Measurements from ENCODE around the gene MECP2.
"Not testable (repeated sequence)": the region's sequence is repeated elsewhere in the genome, so short reads cannot be mapped to it uniquely, and the experiment has no call there.

MECP2 gene

DNA sequence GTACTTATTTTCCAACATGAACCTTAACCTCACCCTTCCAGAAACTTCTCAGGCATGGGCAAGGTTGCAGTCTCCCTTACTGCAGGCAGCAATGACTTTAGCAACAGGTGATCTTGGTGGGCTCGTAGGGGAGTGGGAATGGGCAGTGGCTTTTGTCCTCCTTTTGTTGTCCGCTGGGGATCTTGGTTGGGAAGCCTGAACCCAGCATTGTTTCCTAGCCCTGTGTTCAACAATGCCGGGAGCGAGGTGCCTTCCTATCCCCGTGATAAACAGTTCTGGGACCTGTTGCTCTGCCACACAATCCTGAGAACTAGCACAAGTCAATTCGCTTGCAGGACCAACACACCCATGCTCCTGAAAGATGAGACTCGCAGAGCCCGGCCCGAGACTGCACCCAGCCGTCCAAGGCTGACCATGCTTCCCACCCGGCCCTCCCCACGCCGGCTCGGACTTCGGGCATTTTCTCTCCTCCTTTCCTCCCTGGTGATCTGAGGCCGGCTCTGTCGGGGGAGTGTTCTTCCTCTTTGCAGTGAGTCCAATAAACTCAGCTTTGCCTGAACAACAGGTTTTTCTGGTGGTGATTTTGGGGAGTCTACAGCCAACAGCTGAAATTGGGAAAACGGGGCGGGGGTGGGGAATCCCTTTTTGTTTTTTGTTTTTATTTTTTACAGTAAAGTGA is 98.0 kb downstream of the MECP2 start:
- TF ChIP-seq, protein P1, sequence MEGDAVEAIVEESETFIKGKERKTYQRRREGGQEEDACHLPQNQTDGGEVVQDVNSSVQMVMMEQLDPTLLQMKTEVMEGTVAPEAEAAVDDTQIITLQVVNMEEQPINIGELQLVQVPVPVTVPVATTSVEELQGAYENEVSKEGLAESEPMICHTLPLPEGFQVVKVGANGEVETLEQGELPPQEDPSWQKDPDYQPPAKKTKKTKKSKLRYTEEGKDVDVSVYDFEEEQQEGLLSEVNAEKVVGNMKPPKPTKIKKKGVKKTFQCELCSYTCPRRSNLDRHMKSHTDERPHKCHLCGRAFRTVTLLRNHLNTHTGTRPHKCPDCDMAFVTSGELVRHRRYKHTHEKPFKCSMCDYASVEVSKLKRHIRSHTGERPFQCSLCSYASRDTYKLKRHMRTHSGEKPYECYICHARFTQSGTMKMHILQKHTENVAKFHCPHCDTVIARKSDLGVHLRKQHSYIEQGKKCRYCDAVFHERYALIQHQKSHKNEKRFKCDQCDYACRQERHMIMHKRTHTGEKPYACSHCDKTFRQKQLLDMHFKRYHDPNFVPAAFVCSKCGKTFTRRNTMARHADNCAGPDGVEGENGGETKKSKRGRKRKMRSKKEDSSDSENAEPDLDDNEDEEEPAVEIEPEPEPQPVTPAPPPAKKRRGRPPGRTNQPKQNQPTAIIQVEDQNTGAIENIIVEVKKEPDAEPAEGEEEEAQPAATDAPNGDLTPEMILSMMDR (IDR thresholded peaks at IDR 0.05; ENCODE audit: borderline replicate concordance, control extremely low read depth, extremely low read depth, insufficient read depth, missing control alignments): no peak
- in situ Hi-C loops (cut with MboI; ENCODE audit: low sequenced_read_pairs, unreplicated experiment): loop anchor here (25.0 kb wide), 1 partner anchor 538 kb away; the partner anchor contains the start of genes G6PD and IKBKG
- DNase-seq (ENCODE audit: low spot score): no peak

- TF ChIP-seq, protein P1 (IDR thresholded peaks at IDR 0.05; ENCODE audit: borderline replicate concordance, control extremely low read depth, extremely low read depth, insufficient read depth, missing control alignments): no peak
- in situ Hi-C loops (cut with MboI; ENCODE audit: low sequenced_read_pairs, unreplicated experiment): no loop called here
- DNase-seq (ENCODE audit: low spot score): no peak
Observed at GRCh38 chrX:153995504-153995903, 102.0 kb downstream of the MECP2 start.

DNA sequence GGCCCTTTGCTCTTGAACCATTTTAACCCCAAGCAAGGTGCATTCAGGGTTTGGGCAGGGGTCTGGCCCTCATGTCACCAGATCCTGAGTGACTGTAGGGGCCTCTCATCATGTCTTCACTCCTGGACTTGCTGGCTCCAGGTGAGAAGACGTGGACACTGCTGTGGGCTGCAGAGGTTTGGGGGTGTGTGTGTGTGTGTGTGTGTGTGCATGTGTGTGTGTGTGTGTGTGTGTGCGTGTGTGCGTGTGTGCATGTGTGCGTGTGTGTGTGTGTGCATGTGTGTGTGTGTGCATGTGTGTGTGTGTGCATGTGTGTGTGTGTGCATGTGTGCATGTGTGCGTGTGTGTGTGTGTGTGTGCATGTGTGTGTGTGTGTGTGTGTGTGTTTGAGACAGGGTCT is 103.1 kb downstream of the MECP2 start:
- in situ Hi-C loops (cut with MboI; ENCODE audit: low sequenced_read_pairs, unreplicated experiment); DNase-seq (ENCODE audit: low spot score): not testable (repeated sequence)

DNA sequence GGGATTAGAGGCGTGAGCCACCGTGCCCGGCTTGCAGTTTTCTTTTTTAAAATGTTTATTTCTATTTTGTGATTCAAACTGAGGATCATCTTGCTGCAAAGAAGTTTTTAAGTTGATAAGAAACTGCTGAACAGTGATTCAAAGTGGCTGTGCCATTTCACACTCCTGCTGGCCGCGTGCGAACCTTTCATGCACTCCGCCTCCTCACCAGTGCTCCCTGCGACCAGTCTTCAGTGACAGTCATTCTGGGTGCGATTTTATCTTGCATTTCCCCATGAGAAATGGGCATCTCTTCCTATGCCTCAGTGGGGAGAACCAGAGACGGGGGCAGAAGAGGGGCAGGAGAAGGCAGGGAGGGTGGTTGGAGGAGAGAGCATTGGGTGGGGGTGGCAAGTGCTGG is 103.5 kb downstream of the MECP2 start:
- TF ChIP-seq, protein P1 (IDR thresholded peaks at IDR 0.05; ENCODE audit: borderline replicate concordance, control extremely low read depth, extremely low read depth, insufficient read depth, missing control alignments): no peak
- DNase-seq (ENCODE audit: low spot score): no peak
- in situ Hi-C loops (cut with MboI; ENCODE audit: low sequenced_read_pairs, unreplicated experiment): no loop called here

- in situ Hi-C loops (cut with MboI; ENCODE audit: low sequenced_read_pairs, unreplicated experiment): no loop called here
- no peak for DNase-seq (ENCODE audit: low spot score)
- TF ChIP-seq, protein P1 (IDR thresholded peaks at IDR 0.05; ENCODE audit: borderline replicate concordance, control extremely low read depth, extremely low read depth, insufficient read depth, missing control alignments): no peak
Observed at GRCh38 chrX:153993079-153993478, 104.4 kb downstream of the MECP2 start.

GRCh38 chrX:153992180-153992579 is 105.3 kb downstream of the MECP2 start:
- DNase-seq (ENCODE audit: low spot score): no peak
- TF ChIP-seq, protein P1 (IDR thresholded peaks at IDR 0.05; ENCODE audit: borderline replicate concordance, control extremely low read depth, extremely low read depth, insufficient read depth, missing control alignments): no peak
- in situ Hi-C loops (cut with MboI; ENCODE audit: low sequenced_read_pairs, unreplicated experiment): no loop called here

DNA sequence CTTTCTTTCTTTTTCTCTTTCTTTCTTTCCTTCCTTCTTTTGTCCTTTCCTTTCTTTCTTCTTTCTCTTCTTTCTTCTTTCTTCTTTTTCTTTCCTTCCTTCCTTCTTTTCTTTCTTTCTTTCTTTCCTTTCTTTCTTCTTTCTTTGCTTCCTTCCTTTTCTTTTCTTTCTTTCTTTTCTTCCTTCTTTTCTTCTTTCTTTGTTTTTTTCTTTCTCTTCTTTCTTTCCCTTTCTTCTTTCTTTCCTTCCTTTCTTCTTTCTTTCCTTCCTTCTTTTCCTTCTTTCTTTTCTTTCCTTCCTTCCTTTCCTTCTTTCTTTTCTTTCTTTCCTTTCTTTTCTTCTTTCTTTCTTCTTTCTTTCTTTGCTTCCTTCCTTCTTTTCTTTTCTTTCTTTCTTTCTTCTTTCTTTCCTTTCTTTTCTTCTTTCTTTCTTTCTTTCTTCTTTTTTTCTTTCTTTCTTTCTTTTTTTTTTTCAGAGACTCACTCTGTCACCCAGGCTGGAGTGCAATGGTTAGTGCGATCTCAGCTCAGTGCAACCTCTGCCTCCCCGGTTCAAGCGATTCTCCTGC is 106.4 kb downstream of the MECP2 start:
- TF ChIP-seq, protein P1 (IDR thresholded peaks at IDR 0.05; ENCODE audit: borderline replicate concordance, control extremely low read depth, extremely low read depth, insufficient read depth, missing control alignments): no peak
- DNase-seq (ENCODE audit: low spot score): no peak
- in situ Hi-C loops (cut with MboI; ENCODE audit: low sequenced_read_pairs, unreplicated experiment): no loop called here

Data from GM13976 (cell line).